Natural killer cell (primary cell): ENCODE measurements around the gene SDF2. TPM values are rescaled to one million over a fixed set of nuclear protein-coding genes. Genes with fewer than 3 reads are reported as not detected.
"Not testable (repeated sequence)": the region's sequence is repeated elsewhere in the genome, so short reads cannot be mapped to it uniquely, and the experiment has no call there.

Experiments
- ATAC-seq, 3 donors: fragments of 150-1000 bp in 2 of 3; fragments of 200-7000 bp in 1 of 3; cut with Tn5 transposase; 1 replicate in 1 of 3; 2 replicates in 2 of 3; pipeline ENCODE4 v1.10.0; 2021; ENCODE audit warnings: mild to moderate bottlenecking in 2 of 3, moderate library complexity in 2 of 3
- DNase-seq, 2 donors: peaks; one replicate each; pipeline versions ENCODE4 v3.0.0 to v3.0.0-alpha.2; 2013 to 2021; ENCODE audit warnings: mixed read lengths in 1 of 2
- H3K27ac ChIP-seq: one replicate; pipeline ENCODE4 v1.5.1; 2013; ENCODE audit warnings: mild to moderate bottlenecking, low read length
- H3K27me3 ChIP-seq: one replicate; pipeline ENCODE4 v1.6.1; 2013; ENCODE audit warnings: low read length; ENCODE audit not compliant: control insufficient read depth, insufficient read depth
- H3K36me3 ChIP-seq: one replicate; pipeline ENCODE4 v1.6.1; 2013; ENCODE audit warnings: low read length; ENCODE audit not compliant: control insufficient read depth, insufficient read depth
- H3K4me1 ChIP-seq: one replicate; pipeline ENCODE4 v1.6.1; 2013; ENCODE audit warnings: low read length; ENCODE audit not compliant: control insufficient read depth, insufficient read depth
- H3K4me3 ChIP-seq: one replicate; pipeline ENCODE4 v1.5.1; 2013; ENCODE audit warnings: low read length
- H3K9me3 ChIP-seq: one replicate; pipeline ENCODE4 v1.6.1; 2013; ENCODE audit warnings: low read length; ENCODE audit not compliant: control insufficient read depth, insufficient read depth
- H3K27ac Mint-ChIP-seq, 2 donors: one replicate each; pipeline ENCODE4 v1.8.0; 2022; ENCODE audit warnings: mild to moderate bottlenecking in 2 of 2, mixed read lengths in 2 of 2, moderate library complexity in 1 of 2
- H3K27me3 Mint-ChIP-seq, 2 donors: one replicate each; pipeline ENCODE4 v1.8.0; 2022; ENCODE audit warnings: low read depth in 2 of 2, mixed read lengths in 2 of 2
- H3K36me3 Mint-ChIP-seq: one replicate; pipeline ENCODE4 v1.8.0; 2022; ENCODE audit warnings: mixed read lengths
- H3K4me1 Mint-ChIP-seq, 2 donors: one replicate each; pipeline ENCODE4 v1.8.0; 2022; ENCODE audit warnings: mixed read lengths in 2 of 2
- H3K4me3 Mint-ChIP-seq: one replicate; pipeline ENCODE4 v1.8.0; 2022; ENCODE audit warnings: mild to moderate bottlenecking, moderate library complexity, mixed read lengths
- H3K9me3 Mint-ChIP-seq, 2 donors: one replicate each; pipeline ENCODE4 v1.8.0; 2022; ENCODE audit warnings: mixed read lengths in 2 of 2
- CTCF ChIP-seq: fragments of 200-600 bp; IDR thresholded peaks from one replicate; pipeline ENCODE4 v1.8.0; 2022; ENCODE audit warnings: antibody characterized with exemption
- WGBS: methylation state at CpG from one replicate; pipeline ENCODE4 v1.1.7; 2013; ENCODE audit warnings: missing lambda C conversion rate; ENCODE audit not compliant: insufficient coverage; 5-methylcytosine and 5-hydroxymethylcytosine counted together
- intact Hi-C: fragments of 100-400 bp; cut with micrococcal nuclease; formaldehyde crosslinking; loops from one replicate; pipeline ENCODE4 v1.14.2; 2022
- total RNA-seq, 4 donors: library from RNA; stranded (reverse); fragments of 120-200 nt in 1 of 4; gene quantifications; one replicate each; pipeline versions ENCODE4 v1.2.3 to v1.2.4, GENCODE V29; 2013 to 2022

SDF2 gene
- total RNA-seq, 3 donors from 2014 or later (not counting 1 experiment from before 2014, with no cell fraction given), result 53.0 to 65.3 (median 53.7) TPM

- no peak overlapping the region for H3K27ac ChIP-seq
- ATAC-seq (no peak), DNase-seq (no peak)
- no peaks in the 10 kb centered on the region for H3K9me3 ChIP-seq
- H3K4me3 ChIP-seq, result no peak overlapping the region
- peaks cover 17% of the 10 kb centered on the region for H3K36me3 ChIP-seq
- WGBS, result 72% methylated on average over 2 of the region's 2 CpGs
- Mint-ChIP-seq H3K9me3 (no peaks in the 10 kb centered on the region), H3K4me1 (peaks cover 42 to 60% of the 10 kb centered on the region in 2 donors), H3K27me3 (no peaks in the 10 kb centered on the region), H3K27ac (peak overlapping the region; percentile 53 to 100), H3K36me3 (no peaks in the 10 kb centered on the region), H3K4me3 (peak overlapping the region; percentile 46)
- H3K27me3 ChIP-seq, result no peaks in the 10 kb centered on the region
- H3K4me1 ChIP-seq, result peaks cover 12% of the 10 kb centered on the region
- intact Hi-C loops, result no loop called here
- no peak for TF ChIP-seq CTCF
Observed at GRCh38 chr17:28665994-28666393, 4.3 kb upstream of the SDF2 start.

GRCh38 chr17:28663723-28664122, 2.0 kb upstream of the SDF2 start:
- no peak overlapping the region for H3K4me3 ChIP-seq
- intact Hi-C loops, result loop anchor here (5.0 kb wide), 1 partner anchor 54 kb away; the partner anchor contains the start of genes RAB34 and RPL23A
- DNase-seq, result no peak

GRCh38 chr17:28662527-28662829, 772 bp upstream of the SDF2 start:
- TF ChIP-seq CTCF, result no peak
- Histone ChIP-seq H3K36me3 (peaks cover 7% of the 10 kb centered on the region), H3K4me1 (peaks cover 10% of the 10 kb centered on the region), H3K9me3 (no peaks in the 10 kb centered on the region), H3K4me3 (peak overlapping the region; percentile 86), H3K27me3 (no peaks in the 10 kb centered on the region), H3K27ac (peak overlapping the region; percentile 93)
- 0% methylated on average over 8 of the region's 10 CpGs for WGBS
- Mint-ChIP-seq H3K4me1 (peaks cover 55 to 58% of the 10 kb centered on the region in 2 donors), H3K27me3 (no peaks in the 10 kb centered on the region), H3K4me3 (peak overlapping the region; percentile 98), H3K27ac (peak overlapping the region; percentile 100), H3K36me3 (no peaks in the 10 kb centered on the region), H3K9me3 (no peaks in the 10 kb centered on the region)
- intact Hi-C loops, result loop anchor here (5.0 kb wide), 1 partner anchor 55 kb away; the partner anchor contains the start of genes RAB34 and RPL23A
- no peak for DNase-seq
- no peak for ATAC-seq

More at GRCh38 chr17:28663723-28664122, 2.0 kb upstream of the SDF2 start:
- TF ChIP-seq CTCF, result no peak
- H3K4me1 ChIP-seq, result peaks cover 13% of the 10 kb centered on the region
- no peaks in the 10 kb centered on the region for H3K36me3 Mint-ChIP-seq
- no peaks in the 10 kb centered on the region for H3K9me3 ChIP-seq
- peaks cover 55 to 70% of the 10 kb centered on the region in 2 donors for H3K4me1 Mint-ChIP-seq
- no peak overlapping the region for H3K27ac ChIP-seq
- H3K9me3 Mint-ChIP-seq, result no peaks in the 10 kb centered on the region
- peak overlapping the region; percentile 98 for H3K4me3 Mint-ChIP-seq
- no peak for ATAC-seq
- no peaks in the 10 kb centered on the region for H3K27me3 ChIP-seq
- no peaks in the 10 kb centered on the region for H3K27me3 Mint-ChIP-seq
- peaks cover 9% of the 10 kb centered on the region for H3K36me3 ChIP-seq
- peak overlapping the region; percentile 100 for H3K27ac Mint-ChIP-seq

GRCh38 chr17:28659497-28659881, 2.2 kb downstream of the SDF2 start:
- H3K27ac ChIP-seq, intact Hi-C loops, DNase-seq, H3K36me3 ChIP-seq, H3K9me3 ChIP-seq, H3K9me3 Mint-ChIP-seq, H3K4me3 ChIP-seq, H3K36me3 Mint-ChIP-seq, ATAC-seq, H3K27me3 Mint-ChIP-seq, H3K27me3 ChIP-seq: not testable (repeated sequence)
- over 99% methylated on average over 23 of the region's 23 CpGs for WGBS
- peak overlapping the region; percentile 100 for H3K27ac Mint-ChIP-seq
- H3K4me1 Mint-ChIP-seq, result peaks cover 41 to 52% of the 10 kb centered on the region in 2 donors
- peaks cover 10% of the 10 kb centered on the region for H3K4me1 ChIP-seq
- peak overlapping the region; percentile 98 for H3K4me3 Mint-ChIP-seq

- 98% methylated on average over 45 of the region's 46 CpGs for WGBS
- H3K27ac ChIP-seq, ATAC-seq, H3K4me3 ChIP-seq, H3K9me3 Mint-ChIP-seq, H3K27ac Mint-ChIP-seq, intact Hi-C loops, H3K9me3 ChIP-seq, H3K27me3 Mint-ChIP-seq, H3K36me3 ChIP-seq, DNase-seq, H3K4me3 Mint-ChIP-seq, H3K36me3 Mint-ChIP-seq, H3K27me3 ChIP-seq: not testable (repeated sequence)
- H3K4me1 ChIP-seq, result peaks cover 10% of the 10 kb centered on the region
- peaks cover 37 to 47% of the 10 kb centered on the region in 2 donors for H3K4me1 Mint-ChIP-seq
Observed at GRCh38 chr17:28658766-28659496, 2.8 kb downstream of the SDF2 start.

- H3K4me1 Mint-ChIP-seq, result peaks cover 31 to 41% of the 10 kb centered on the region in 2 donors
- H3K27ac ChIP-seq, H3K9me3 ChIP-seq, intact Hi-C loops, H3K9me3 Mint-ChIP-seq, H3K27me3 Mint-ChIP-seq, ATAC-seq, H3K27ac Mint-ChIP-seq, H3K27me3 ChIP-seq, H3K36me3 Mint-ChIP-seq, H3K4me3 ChIP-seq, H3K36me3 ChIP-seq, DNase-seq, H3K4me3 Mint-ChIP-seq: not testable (repeated sequence)
- WGBS, result 95% methylated on average over 3 of the region's 8 CpGs
- H3K4me1 ChIP-seq, result peaks cover 10% of the 10 kb centered on the region
Observed at GRCh38 chr17:28658342-28658741, 3.4 kb downstream of the SDF2 start.
